Prostate gland (tissue), 2 donors: ENCODE measurements around the gene IQCM. TPM values are rescaled to one million over a fixed set of nuclear protein-coding genes. Genes with fewer than 3 reads are reported as not detected.

Source experiments
- DNase-seq: peaks from one replicate; pipeline ENCODE4 v3.0.0-alpha.2; 2019; ENCODE audit warnings: low spot score
- H3K27ac ChIP-seq, 2 donors: fragments of 200-600 bp; sonication (generic); 2 replicates each; pipeline ENCODE4 v1.5.1; 2017 to 2019
- H3K27me3 ChIP-seq: fragments of 200-600 bp; sonication (generic); replicated peaks from 2 replicates; pipeline ENCODE4 v1.5.1; 2019; ENCODE audit not compliant: insufficient read depth
- H3K36me3 ChIP-seq, 2 donors: fragments of 200-600 bp; sonication (generic); 1 replicate in 1 of 2; 2 replicates in 1 of 2; pipeline versions ENCODE4 v1.5.1 to v1.8.1; 2017 to 2019
- H3K4me1 ChIP-seq: fragments of 200-600 bp; sonication (generic); replicated peaks from 2 replicates; pipeline ENCODE4 v1.5.1; 2019
- H3K4me3 ChIP-seq, 2 donors: fragments of 200-600 bp; sonication (generic); 2 replicates each; pipeline ENCODE4 v1.5.1; 2017 to 2019
- H3K9me3 ChIP-seq: fragments of 200-600 bp; sonication (generic); 2 replicates; pipeline ENCODE4 v1.5.1; 2017
- POLR2A ChIP-seq: fragments of 450-650 bp; IDR thresholded peaks from one replicate; pipeline ENCODE4 v1.6.1; 2016; ENCODE audit warnings: antibody characterized with exemption, mild to moderate bottlenecking
- POLR2AphosphoS5 ChIP-seq: sonication (generic); formaldehyde crosslinking; IDR thresholded peaks from one replicate; pipeline ENCODE4 v1.6.1; 2017; ENCODE audit warnings: antibody characterized with exemption
- WGBS: methylation state at CpG from one replicate; pipeline ENCODE4 v1.1.5; 2018; 5-methylcytosine and 5-hydroxymethylcytosine counted together
- intact Hi-C: fragments of 100-400 bp; cut with DNase I; formaldehyde crosslinking; loops from one replicate; pipeline ENCODE4 v1.14.2; 2022
- total RNA-seq, 2 donors: library from RNA; depleted of rRNA; stranded (reverse); fragments of >200 nt; gene quantifications; one replicate each; pipeline ENCODE4 v1.1.0, GENCODE V29; 2016
- TF ChIP-seq, protein P1 (sequence below), 4 experiments: fragments of 200-600 bp in 2 of 4; fragments of 450-650 bp in 2 of 4; sonication (generic) in 2 of 4; IDR thresholded peaks; 1 replicate in 3 of 4; 2 replicates in 1 of 4; pipeline ENCODE4 v1.5.1; 2016 to 2019; ENCODE audit warnings: antibody characterized with exemption in 4 of 4, mild to moderate bottlenecking in 2 of 4, moderate library complexity in 2 of 4

Gene IQCM
- total RNA-seq, 2 donors from 2014 or later = not detected

DNA sequence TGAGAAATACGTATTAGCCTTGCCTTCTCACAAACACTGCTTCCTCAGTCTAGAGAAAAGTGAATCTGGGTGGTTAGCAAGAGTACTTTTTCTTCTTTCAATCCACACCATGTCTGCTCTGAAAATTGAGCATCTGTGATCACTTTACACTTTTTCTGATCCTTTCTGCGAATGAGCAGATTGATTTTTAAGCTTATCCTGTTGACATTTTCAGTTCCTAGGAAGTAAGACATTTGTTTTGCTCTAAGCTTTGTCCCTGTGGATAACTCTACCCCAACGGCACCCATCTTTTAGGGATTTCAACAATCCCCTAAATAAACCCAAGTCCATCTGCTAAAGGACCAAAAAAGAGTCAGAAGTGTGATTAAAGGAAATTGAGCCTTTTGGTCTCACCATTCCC lies 487.5 kb downstream of the IQCM start:
- no peaks in the 10 kb centered on the region for H3K9me3 ChIP-seq

DNA sequence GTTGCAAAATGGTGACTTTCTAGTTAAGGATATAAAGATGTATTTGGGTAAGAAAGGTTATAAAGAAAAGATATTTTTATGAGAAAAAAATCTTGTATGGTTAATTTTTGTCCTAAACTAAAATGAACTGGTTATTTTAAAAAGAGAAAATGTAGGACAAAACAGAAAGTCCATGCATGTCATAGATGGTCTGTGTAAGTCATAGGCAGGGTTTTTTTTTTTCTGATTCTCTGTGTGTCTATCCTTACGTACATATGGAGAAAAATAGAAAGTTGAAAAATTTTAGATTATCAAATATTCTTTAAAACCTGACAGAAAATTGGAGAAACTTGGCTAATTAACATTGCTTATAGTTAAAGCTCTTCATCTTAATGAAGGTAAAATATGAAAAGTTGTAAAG lies 493.4 kb downstream of the IQCM start:
- no peaks in the 10 kb centered on the region for H3K36me3 ChIP-seq
- no peak overlapping the region for H3K27ac ChIP-seq
- 85% methylated on average over 1 of the region's 1 CpG for WGBS
- TF ChIP-seq, protein P1, sequence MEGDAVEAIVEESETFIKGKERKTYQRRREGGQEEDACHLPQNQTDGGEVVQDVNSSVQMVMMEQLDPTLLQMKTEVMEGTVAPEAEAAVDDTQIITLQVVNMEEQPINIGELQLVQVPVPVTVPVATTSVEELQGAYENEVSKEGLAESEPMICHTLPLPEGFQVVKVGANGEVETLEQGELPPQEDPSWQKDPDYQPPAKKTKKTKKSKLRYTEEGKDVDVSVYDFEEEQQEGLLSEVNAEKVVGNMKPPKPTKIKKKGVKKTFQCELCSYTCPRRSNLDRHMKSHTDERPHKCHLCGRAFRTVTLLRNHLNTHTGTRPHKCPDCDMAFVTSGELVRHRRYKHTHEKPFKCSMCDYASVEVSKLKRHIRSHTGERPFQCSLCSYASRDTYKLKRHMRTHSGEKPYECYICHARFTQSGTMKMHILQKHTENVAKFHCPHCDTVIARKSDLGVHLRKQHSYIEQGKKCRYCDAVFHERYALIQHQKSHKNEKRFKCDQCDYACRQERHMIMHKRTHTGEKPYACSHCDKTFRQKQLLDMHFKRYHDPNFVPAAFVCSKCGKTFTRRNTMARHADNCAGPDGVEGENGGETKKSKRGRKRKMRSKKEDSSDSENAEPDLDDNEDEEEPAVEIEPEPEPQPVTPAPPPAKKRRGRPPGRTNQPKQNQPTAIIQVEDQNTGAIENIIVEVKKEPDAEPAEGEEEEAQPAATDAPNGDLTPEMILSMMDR (IDR thresholded peaks at IDR 0.05) = no peak
- TF ChIP-seq POLR2AphosphoS5 (no peak), POLR2A (no peak)
- no peak for DNase-seq
- H3K4me1 ChIP-seq = no peaks in the 10 kb centered on the region
- intact Hi-C loops = no loop called here
- no peaks in the 10 kb centered on the region for H3K9me3 ChIP-seq
- no peaks in the 10 kb centered on the region for H3K27me3 ChIP-seq
- H3K4me3 ChIP-seq = no peak overlapping the region

More for the DNA sequence above, 487.5 kb downstream of the IQCM start:
- H3K27ac ChIP-seq = no peak overlapping the region
- H3K36me3 ChIP-seq = no peaks in the 10 kb centered on the region
- H3K4me3 ChIP-seq = no peak overlapping the region
- no peaks in the 10 kb centered on the region for H3K27me3 ChIP-seq
- no peaks in the 10 kb centered on the region for H3K4me1 ChIP-seq
- no peak for DNase-seq
- 87% methylated on average over 3 of the region's 3 CpGs for WGBS
- intact Hi-C loops = no loop called here
- TF ChIP-seq POLR2AphosphoS5 (no peak), POLR2A (no peak)
- TF ChIP-seq, protein P1 (IDR thresholded peaks at IDR 0.05) = no peak

DNA sequence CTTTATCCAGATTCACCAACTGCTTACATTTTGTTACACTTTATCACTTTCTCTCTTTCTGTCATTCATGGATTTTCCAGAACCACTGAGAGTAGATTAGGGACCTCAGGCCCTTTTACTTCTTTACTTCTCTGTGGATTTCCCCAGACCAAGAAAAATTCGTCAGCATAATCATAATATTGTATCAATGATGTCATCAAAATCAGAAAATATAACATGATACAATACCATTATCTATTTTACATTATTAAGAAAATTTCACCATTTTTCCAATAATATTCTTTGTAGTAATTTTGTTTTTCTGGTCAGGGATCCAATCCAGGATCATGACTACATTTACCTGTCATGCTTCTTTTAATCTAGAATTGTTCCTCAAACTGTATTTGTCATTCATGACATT lies 494.2 kb downstream of the IQCM start:
- no peak for DNase-seq
- intact Hi-C loops = no loop called here
- no peaks in the 10 kb centered on the region for H3K4me1 ChIP-seq
- no peak overlapping the region for H3K4me3 ChIP-seq
- TF ChIP-seq POLR2AphosphoS5 (no peak), POLR2A (no peak)
- TF ChIP-seq, protein P1 (IDR thresholded peaks at IDR 0.05) = no peak
- no peaks in the 10 kb centered on the region for H3K9me3 ChIP-seq
- H3K27me3 ChIP-seq = no peaks in the 10 kb centered on the region
- 65% methylated on average over 1 of the region's 1 CpG for WGBS
- H3K36me3 ChIP-seq = no peaks in the 10 kb centered on the region
- H3K27ac ChIP-seq = no peak overlapping the region

DNA sequence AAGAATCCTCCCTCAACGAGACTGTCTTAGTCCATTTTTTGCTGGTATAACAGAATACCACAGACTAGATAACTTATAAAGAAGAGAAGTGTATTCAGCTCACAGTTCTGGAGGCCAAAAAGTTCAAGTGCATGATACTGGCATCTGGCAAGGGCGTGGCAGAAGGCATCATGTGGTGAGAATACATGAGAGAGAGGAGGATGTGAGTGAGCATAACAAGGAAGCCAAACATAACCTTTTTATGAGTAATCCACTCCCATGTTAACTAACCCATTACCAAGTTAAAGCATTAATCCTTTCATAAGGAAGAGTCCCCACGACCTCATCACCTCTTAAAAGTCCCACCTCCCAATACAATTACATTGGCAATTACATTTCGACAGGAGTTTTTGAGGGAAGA lies 504.6 kb downstream of the IQCM start:
- Histone ChIP-seq H3K27ac (no peak overlapping the region), H3K4me1 (no peaks in the 10 kb centered on the region), H3K36me3 (no peaks in the 10 kb centered on the region), H3K4me3 (no peak overlapping the region), H3K9me3 (no peaks in the 10 kb centered on the region), H3K27me3 (no peaks in the 10 kb centered on the region)
- no peak for DNase-seq
- TF ChIP-seq POLR2A = no peak
- TF ChIP-seq POLR2AphosphoS5 = no peak
- TF ChIP-seq, protein P1 (IDR thresholded peaks at IDR 0.05) = no peak
- 73% methylated on average over 4 of the region's 4 CpGs for WGBS
- intact Hi-C loops = no loop called here

DNA sequence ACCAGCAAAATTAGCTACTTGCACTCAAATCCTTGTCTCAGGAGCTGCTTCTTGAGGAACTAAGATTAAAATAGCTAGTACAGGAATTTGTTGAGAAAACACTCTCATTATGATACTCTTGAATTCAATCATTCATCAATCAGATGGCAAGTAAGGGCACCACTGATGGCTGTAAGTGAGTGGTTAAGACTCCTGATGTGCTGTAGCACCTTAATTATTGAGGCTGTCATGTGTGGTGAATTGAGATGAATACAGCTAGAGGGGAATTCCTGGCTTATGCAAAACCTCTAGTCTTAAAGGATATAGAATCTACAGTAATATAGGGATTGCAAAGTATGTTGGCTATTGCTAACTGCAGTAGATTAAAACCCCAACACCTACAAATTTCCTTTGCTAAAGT lies 509.1 kb downstream of the IQCM start:
- no peaks in the 10 kb centered on the region for H3K4me1 ChIP-seq
- H3K27me3 ChIP-seq = no peaks in the 10 kb centered on the region
- no peak for DNase-seq
- no peaks in the 10 kb centered on the region for H3K9me3 ChIP-seq
- no peaks in the 10 kb centered on the region for H3K36me3 ChIP-seq
- no peak overlapping the region for H3K27ac ChIP-seq
- TF ChIP-seq, protein P1 (IDR thresholded peaks at IDR 0.05) = no peak
- TF ChIP-seq POLR2AphosphoS5 (no peak), POLR2A (no peak)
- no peak overlapping the region for H3K4me3 ChIP-seq
- intact Hi-C loops = no loop called here
